ENCODE results near the gene ANKS6.

Gene ANKS6

DNA sequence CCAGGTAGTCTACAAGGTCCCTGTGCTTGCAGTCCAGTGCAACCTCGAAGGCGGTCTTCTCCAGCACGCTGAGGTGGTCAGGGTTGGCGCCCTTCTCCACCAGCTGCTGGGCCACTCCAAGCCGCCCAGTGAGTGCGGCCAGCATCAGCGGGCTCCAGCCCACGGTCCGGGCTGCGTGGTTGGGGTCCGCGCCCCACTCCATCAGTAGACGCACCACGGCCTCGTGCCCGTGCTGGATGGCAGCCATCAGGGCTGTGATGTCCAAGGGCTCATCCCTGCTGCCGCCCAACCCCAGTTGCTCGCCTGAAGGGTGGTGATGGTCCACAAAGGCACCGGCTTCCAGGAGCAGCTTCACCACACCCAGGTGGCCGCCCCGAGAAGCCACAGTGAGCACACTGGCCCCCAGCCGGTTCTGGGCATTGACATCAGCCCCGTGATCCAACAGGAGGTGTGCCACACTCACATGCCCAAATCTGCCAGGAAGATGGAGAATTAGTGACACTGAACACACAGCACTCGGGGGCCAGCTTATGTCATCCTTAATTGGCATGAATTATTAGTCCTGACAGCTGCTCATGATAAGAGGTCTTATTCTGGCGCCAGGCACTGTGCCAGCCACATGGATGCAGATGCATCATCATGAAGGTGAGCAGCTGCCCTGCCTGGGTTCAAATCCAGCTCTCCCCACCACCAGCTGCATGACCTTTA, 6.1 kb downstream of the ANKS6 start:
- in situ Hi-C loops (cut with MboI; ENCODE audit: low pct_unique_long_range_greater_than_20kb, low sequenced_read_pairs, unreplicated experiment): no loop called here
- no peak for DNase-seq (ENCODE audit: low spot score)

DNA sequence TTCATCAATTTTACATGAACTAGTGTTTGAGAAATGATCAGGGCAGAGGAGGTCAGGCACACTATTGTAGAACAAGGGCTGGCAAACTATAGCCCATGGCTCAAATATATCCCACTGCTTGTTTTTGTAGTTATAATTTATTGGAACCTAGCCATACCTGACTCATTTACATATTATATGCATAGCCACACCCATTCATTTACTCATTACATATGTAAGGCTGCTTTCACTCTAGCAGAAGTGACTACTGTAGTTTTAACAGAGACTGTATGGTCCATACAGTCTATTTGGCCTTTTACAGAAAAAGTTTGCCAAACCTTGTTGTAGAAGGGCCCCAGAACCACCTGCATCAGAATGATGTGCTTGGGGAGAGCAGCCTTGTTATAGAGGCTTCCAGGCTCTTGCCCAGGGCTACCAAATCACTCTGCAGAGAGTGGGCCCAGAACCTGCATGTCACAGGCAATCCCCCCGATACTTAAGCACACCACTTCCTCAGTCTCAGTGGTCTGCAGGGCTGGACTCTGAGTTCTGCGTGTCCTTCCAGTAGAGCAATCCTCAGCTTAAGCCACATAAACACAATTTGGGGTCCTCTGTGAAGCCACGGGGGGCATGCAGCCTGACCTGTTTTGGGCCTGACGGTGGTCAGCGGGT, 6.7 kb downstream of the ANKS6 start:
- DNase-seq (ENCODE audit: low spot score): no peak
- TF ChIP-seq, protein P1, sequence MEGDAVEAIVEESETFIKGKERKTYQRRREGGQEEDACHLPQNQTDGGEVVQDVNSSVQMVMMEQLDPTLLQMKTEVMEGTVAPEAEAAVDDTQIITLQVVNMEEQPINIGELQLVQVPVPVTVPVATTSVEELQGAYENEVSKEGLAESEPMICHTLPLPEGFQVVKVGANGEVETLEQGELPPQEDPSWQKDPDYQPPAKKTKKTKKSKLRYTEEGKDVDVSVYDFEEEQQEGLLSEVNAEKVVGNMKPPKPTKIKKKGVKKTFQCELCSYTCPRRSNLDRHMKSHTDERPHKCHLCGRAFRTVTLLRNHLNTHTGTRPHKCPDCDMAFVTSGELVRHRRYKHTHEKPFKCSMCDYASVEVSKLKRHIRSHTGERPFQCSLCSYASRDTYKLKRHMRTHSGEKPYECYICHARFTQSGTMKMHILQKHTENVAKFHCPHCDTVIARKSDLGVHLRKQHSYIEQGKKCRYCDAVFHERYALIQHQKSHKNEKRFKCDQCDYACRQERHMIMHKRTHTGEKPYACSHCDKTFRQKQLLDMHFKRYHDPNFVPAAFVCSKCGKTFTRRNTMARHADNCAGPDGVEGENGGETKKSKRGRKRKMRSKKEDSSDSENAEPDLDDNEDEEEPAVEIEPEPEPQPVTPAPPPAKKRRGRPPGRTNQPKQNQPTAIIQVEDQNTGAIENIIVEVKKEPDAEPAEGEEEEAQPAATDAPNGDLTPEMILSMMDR (IDR thresholded peaks at IDR 0.05; ENCODE audit: extremely low read depth, insufficient read depth, missing control alignments): no peak
- in situ Hi-C loops (cut with MboI; ENCODE audit: low pct_unique_long_range_greater_than_20kb, low sequenced_read_pairs, unreplicated experiment): loop anchor here (10.0 kb wide), 1 partner anchor 475 kb away; no protein-coding TSS in a partner anchor

More for the DNA sequence above, 6.1 kb downstream of the ANKS6 start:
- TF ChIP-seq, protein P1 (IDR thresholded peaks at IDR 0.05; ENCODE audit: extremely low read depth, insufficient read depth, missing control alignments): no peak

DNA sequence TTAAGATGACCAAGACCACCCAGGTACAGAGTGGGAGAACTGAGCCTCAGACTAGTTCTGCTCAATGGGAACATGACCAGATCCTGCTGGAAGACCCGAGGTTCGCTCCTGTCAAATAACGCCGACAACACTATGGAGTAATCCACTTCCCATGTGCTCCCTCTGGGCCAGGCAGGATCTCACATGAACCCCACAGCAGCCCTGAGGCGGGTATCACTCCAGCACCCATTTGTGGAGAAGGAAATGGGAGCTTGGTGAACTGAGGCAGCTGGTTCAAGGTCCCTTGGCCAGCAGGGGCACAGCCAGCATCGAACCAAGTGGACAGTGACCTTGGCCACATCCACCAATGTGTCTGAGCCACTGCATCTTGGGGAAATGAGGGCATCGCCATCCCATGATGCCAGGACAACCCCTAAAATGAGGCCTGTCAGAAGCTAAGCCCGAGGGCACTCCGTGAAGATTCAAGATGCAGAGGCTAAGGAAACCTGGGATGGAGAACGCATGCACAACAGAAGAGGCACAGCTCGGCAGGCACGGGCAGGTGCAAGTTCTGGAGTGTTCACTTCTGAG, 8.5 kb downstream of the ANKS6 start:
- no peak for DNase-seq (ENCODE audit: low spot score)
- in situ Hi-C loops (cut with MboI; ENCODE audit: low pct_unique_long_range_greater_than_20kb, low sequenced_read_pairs, unreplicated experiment): loop anchor here (10.0 kb wide), 1 partner anchor 473 kb away; no protein-coding TSS in a partner anchor
- TF ChIP-seq, protein P1 (IDR thresholded peaks at IDR 0.05; ENCODE audit: extremely low read depth, insufficient read depth, missing control alignments): no peak

DNA sequence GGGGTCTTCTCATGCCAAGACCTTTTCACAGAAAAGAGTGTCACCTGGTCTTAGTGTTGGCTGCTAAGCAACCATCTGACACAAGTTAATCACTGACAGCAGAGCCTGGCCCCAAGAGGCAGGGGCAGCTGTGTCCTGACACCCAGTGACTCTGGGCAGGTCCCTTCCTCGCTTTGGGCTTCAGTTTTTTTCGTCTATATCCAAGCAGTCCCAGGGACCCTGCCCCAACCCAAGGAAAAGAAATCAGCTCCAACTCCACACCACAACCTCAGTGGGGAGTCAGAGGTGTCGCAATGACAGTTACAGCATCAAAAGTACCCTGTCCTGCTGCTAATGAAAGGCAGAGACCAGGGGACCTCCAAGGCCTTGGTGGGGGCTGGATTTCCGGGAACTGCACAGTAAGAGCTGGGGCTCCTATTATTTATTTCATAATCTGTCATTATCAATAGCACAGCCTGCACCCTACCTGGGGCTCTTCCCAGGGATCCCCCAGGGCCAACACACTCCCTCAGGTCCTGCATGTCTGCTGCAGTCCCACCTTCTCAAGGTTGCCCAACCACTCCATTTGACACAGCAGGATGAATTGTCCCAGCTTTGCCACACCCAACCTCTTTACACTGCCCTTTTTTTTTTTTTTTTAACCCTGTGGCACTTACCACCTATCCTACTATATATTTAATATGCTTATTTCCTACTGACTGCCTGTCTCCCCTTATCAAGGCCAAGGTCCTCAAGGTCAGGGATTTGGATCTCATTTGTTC, 9.4 kb downstream of the ANKS6 start:
- TF ChIP-seq, protein P1 (IDR thresholded peaks at IDR 0.05; ENCODE audit: extremely low read depth, insufficient read depth, missing control alignments): no peak
- no peak for DNase-seq (ENCODE audit: low spot score)
- in situ Hi-C loops (cut with MboI; ENCODE audit: low pct_unique_long_range_greater_than_20kb, low sequenced_read_pairs, unreplicated experiment): loop anchor here (10.0 kb wide), 1 partner anchor 472 kb away; no protein-coding TSS in a partner anchor

DNA sequence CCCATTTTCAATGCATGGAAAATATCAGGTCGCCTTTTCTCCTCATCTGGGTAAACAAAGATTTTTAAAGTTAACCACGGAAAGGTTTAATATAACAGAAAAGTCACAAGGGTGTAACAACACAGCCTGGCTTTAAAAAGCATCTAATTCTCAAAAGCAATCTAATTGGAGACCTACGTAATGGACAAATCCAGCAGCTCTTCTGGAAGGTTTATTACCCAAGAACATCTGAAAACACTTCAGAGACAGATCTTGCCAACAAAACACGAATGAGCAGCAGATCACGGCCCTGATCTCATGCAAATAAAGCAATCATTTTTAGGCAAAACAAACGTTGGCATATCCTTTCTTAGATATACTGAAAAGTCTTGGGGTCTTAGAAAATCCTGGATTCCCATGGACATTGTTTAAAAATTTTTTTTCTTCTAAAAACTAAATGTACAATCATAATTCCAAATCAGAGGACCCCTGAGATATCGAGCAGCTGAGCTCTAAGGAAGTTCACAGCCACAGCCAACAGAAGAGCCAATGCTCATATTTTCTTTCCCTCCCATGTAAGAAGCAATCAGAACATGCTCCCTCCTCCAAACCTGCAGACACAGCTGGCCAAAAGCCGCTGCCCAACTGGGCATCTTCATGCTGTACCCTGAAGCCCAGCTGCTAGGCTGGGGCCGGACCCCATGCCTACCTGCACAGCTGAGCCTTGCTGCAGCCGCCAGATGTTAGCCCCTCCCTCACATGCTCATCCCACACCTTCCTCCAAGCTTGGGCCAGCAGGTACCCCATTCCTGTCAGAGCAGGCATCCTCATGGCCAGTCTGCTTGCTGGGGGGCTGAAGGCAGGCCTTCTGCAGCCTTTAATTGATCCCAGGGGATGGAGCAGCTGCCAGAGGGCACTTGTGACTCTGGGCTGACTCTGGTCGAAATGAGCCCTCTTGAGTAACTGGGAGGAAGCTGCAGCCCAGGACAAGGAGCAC, 11.2 kb downstream of the ANKS6 start:
- TF ChIP-seq, protein P1 (IDR thresholded peaks at IDR 0.05; ENCODE audit: extremely low read depth, insufficient read depth, missing control alignments): no peak
- in situ Hi-C loops (cut with MboI; ENCODE audit: low pct_unique_long_range_greater_than_20kb, low sequenced_read_pairs, unreplicated experiment): loop anchor here (10.0 kb wide), 1 partner anchor 470 kb away; no protein-coding TSS in a partner anchor
- DNase-seq (ENCODE audit: low spot score): no peak

Measured in GM13977 (cell line).